Brain microvascular endothelial cell (primary cell): ENCODE results near the gene FUBP1.
A peak's percentile ranks its signal among the peaks of the same experiment; 100 is the strongest.

Source experiments
- DNase-seq: peaks from one replicate; pipeline ENCODE4 v3.0.0-alpha.2; 2020
- H3K27ac ChIP-seq: fragments of 250-450 bp; sonication (Bioruptor Pico); 2 replicates; pipeline ENCODE4 v1.5.1; 2020; ENCODE audit warnings: mild to moderate bottlenecking, moderate library complexity
- H3K27me3 ChIP-seq: fragments of 250-450 bp; sonication (Bioruptor Pico); replicated peaks from 2 replicates; pipeline ENCODE4 v1.5.1; 2020; ENCODE audit warnings: mild to moderate bottlenecking
- H3K36me3 ChIP-seq: fragments of 250-450 bp; sonication (Bioruptor Pico); replicated peaks from 2 replicates; pipeline ENCODE4 v1.5.1; 2020; ENCODE audit warnings: mild to moderate bottlenecking
- H3K4me3 ChIP-seq: 2 replicates; pipeline ENCODE4 v1.5.1; 2011; ENCODE audit warnings: low read depth, mild to moderate bottlenecking, control low read depth, low read length, moderate library complexity
- in situ Hi-C: cut with HindIII; loops from 2 replicates; pipeline ENCODE4 v1.10.0; 2017; ENCODE audit warnings: low sequenced_read_pairs, low pct_ligation_motif_present
- TF ChIP-seq, protein P1 (sequence below): IDR thresholded peaks from 2 replicates; pipeline ENCODE4 v1.5.1; 2011; ENCODE audit warnings: low read depth, mild to moderate bottlenecking, moderate library complexity, low read length, control low read depth, inconsistent platforms; ENCODE audit errors: missing control alignments

FUBP1 gene

GRCh38 chr1:77905603-77906002 lies 73.3 kb downstream of the FUBP1 start:
- Histone ChIP-seq H3K4me3 (no peak overlapping the region), H3K27me3 (no peaks in the 10 kb centered on the region), H3K36me3 (no peaks in the 10 kb centered on the region), H3K27ac (no peak overlapping the region)
- in situ Hi-C loops, result no loop called here
- DNase-seq, result no peak
- TF ChIP-seq, protein P1, sequence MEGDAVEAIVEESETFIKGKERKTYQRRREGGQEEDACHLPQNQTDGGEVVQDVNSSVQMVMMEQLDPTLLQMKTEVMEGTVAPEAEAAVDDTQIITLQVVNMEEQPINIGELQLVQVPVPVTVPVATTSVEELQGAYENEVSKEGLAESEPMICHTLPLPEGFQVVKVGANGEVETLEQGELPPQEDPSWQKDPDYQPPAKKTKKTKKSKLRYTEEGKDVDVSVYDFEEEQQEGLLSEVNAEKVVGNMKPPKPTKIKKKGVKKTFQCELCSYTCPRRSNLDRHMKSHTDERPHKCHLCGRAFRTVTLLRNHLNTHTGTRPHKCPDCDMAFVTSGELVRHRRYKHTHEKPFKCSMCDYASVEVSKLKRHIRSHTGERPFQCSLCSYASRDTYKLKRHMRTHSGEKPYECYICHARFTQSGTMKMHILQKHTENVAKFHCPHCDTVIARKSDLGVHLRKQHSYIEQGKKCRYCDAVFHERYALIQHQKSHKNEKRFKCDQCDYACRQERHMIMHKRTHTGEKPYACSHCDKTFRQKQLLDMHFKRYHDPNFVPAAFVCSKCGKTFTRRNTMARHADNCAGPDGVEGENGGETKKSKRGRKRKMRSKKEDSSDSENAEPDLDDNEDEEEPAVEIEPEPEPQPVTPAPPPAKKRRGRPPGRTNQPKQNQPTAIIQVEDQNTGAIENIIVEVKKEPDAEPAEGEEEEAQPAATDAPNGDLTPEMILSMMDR, result no peak

DNA sequence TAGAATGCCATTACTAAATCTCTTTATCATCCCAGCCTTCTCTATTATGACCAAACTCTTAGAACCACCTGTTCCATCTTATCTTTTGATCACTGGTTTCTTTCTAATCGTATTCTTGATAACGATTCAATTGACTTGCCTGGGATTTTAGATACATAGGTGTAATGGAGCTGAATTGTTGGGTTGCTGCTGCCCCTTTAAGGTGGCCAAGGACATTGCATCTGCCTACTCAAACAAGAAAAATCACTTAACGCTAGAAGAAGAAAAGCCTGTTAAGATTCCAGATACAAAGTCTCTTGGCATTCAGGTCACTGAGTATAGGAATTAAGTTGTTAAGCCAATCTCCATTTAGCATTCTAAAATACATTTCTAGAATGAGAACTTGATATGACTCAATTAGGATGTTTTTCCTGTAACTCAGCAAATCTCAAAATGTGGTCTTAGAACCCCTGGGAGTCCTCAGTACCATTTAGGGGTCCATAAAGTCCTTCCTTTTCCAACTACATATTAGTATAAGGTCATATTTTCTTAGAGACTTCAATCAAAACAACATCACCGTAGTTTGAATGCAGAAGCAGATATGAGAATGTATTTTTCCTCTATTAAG lies 78.1 kb downstream of the FUBP1 start:
- H3K4me3 ChIP-seq, result no peak overlapping the region
- H3K36me3 ChIP-seq, result peaks cover 2% of the 10 kb centered on the region
- peak; percentile 32 for DNase-seq
- TF ChIP-seq, protein P1, result peak; percentile 79
- no peak overlapping the region for H3K27ac ChIP-seq
- no peaks in the 10 kb centered on the region for H3K27me3 ChIP-seq
- in situ Hi-C loops, result no loop called here

DNA sequence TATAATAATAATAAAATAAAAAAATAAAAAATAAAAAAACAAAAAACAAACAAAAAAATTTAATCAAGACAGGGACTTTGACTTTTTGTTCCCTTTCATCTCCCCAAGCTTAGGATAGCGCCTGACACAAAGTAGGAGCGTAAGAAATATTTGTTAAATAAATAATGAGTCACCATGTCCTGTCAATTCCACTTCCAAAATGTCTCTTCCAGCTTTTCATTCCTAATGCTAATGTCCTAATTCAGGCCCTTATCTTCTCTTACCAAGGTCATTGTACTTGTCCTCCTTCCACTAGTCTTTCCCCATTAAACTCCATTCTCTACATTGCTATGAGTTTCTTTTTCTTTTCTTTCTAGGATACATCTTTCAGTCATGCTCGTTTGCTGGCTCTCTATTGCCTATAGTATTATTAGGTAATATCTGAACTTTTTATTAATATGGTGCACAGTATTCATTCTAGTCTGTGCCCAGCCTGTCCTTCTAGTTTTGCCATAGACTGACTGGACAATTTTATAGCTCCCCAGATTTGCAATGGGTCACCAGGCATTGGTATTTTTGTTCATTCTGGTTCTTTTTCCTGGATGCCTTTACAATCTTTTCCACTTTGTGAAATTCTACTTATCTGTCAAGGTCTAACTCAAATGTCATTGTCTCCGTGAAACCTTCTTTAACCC lies 79.1 kb downstream of the FUBP1 start:
- H3K27me3 ChIP-seq, result no peaks in the 10 kb centered on the region
- no peak overlapping the region for H3K27ac ChIP-seq
- in situ Hi-C loops, result no loop called here
- no peak overlapping the region for H3K4me3 ChIP-seq
- TF ChIP-seq, protein P1, result no peak
- DNase-seq, result no peak
- peaks cover 2% of the 10 kb centered on the region for H3K36me3 ChIP-seq
